LNCAP (cell line): ENCODE measurements around the gene FLNC.

Source experiments
- CTCF ChIP-seq: fragments of 450-650 bp; IDR thresholded peaks from 2 replicates; pipeline ENCODE4 v1.5.1; 2017; ENCODE audit warnings: mild to moderate bottlenecking

FLNC gene

DNA sequence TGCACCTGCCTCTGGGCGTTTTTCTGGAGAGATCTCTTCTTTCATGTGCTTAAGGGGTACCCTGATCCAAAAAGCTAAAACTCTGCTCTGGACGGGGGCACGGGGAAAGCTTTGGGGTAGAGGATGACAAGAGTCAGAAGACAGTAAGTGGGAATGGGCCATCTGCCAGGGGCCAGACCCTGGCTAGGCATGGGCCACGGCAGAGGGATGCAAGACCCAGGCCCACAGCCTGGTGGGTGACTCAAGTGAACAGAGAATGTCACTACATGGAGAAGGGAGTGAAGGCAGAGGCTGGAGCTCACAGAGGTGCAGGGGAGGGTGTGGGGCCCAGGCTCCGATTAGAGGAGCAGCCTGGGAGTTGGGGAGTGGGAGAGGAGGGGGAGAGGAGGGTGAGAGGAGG is 15.3 kb downstream of the FLNC start:
- TF ChIP-seq CTCF = no peak

- no peak for TF ChIP-seq CTCF
These were observed 15.8 kb downstream of the FLNC start for GRCh38 chr7:128845987-128846386.

GRCh38 chr7:128846781-128847444 is 16.7 kb downstream of the FLNC start:
- TF ChIP-seq CTCF = no peak

- no peak for TF ChIP-seq CTCF
These were observed 17.6 kb downstream of the FLNC start for GRCh38 chr7:128847721-128848211.

GRCh38 chr7:128848289-128849155 is 18.3 kb downstream of the FLNC start:
- TF ChIP-seq CTCF = no peak

GRCh38 chr7:128849156-128849515 is 18.9 kb downstream of the FLNC start:
- no peak for TF ChIP-seq CTCF

DNA sequence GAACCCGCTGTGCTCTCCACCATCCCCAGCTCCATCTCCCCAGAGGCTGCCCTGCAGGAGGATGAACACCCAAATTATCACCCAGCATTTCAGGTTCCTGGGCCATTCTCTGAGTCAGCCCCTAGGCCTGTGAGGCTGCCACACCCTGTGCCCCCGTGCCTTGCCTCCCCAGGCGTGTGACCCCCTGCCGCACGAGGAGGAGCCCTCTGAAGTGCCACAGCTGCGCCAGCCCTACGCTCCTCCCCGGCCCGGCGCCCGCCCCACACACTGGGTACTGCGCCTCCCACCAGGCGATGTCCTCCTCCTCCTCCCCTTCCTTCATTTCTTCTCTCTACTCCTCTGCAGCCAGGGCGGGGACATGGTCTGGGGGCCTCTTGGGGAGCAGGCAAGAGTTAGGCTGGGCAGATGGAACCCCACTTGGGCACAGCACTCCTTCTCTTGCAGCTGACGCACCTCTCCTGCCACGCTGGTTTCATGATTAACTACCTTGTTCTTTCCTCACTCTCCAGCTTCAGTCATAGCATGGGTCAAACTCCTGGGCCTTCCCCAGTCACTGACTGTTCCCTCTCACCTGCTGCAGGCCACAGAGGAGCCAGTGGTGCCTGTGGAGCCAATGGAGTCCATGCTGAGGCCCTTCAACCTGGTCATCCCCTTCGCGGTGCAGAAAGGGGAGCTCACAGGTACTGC is 19.7 kb downstream of the FLNC start:
- TF ChIP-seq CTCF = no peak
